GM21528 (cell line): ENCODE data around the gene ENTPD6.
"Not testable (repeated sequence)": the region's sequence is repeated elsewhere in the genome, so short reads cannot be mapped to it uniquely, and the experiment has no call there.

Experiments used
- ATAC-seq: cut with Tn5 transposase; IDR thresholded peaks from one replicate; pipeline ENCODE4 v1.9.1; 2021; ENCODE audit warnings: mild to moderate bottlenecking, moderate library complexity; ENCODE audit not compliant: unreplicated experiment, low FRiP score

Gene ENTPD6

DNA sequence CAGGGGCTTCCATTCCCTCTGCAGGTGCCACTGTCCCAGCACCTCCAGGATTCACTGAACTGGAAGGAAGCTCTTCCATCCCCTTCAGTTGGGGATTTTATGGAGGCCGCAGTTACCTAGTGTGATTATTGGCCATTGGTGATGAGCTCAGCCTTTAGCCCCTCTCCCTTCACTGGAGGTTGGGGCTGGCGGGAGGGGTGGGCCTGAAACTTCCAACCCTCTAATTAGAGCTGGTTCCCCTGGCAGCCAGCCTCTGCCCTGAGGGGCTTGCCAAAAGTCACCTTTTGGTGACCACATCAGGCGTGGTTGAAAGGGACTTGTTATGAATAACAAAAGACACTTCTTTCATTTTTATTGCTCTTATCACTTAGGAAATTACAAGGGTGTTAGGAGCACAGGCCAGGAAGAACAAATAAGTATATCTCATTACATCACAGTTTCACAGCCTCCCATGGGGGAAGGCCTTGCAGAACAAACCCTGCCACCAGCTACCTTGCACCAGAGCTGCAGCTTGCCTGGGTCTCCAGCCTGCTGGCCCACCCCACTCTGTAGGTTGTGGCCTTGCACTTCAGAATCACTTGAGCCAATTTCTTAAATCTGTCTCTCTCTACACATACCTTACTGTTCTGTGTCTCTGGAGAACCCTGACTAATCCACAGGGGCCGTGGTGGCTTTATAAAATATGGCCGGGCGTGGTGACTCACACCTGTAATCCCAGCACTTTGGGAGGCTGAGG lies 57.3 kb downstream of the ENTPD6 start:
- ATAC-seq = no peak

- no peak for ATAC-seq
Observed at GRCh38 chr20:25253606-25254275, 58.2 kb downstream of the ENTPD6 start.

GRCh38 chr20:25254571-25254970 lies 59.1 kb downstream of the ENTPD6 start:
- ATAC-seq = no peak

DNA sequence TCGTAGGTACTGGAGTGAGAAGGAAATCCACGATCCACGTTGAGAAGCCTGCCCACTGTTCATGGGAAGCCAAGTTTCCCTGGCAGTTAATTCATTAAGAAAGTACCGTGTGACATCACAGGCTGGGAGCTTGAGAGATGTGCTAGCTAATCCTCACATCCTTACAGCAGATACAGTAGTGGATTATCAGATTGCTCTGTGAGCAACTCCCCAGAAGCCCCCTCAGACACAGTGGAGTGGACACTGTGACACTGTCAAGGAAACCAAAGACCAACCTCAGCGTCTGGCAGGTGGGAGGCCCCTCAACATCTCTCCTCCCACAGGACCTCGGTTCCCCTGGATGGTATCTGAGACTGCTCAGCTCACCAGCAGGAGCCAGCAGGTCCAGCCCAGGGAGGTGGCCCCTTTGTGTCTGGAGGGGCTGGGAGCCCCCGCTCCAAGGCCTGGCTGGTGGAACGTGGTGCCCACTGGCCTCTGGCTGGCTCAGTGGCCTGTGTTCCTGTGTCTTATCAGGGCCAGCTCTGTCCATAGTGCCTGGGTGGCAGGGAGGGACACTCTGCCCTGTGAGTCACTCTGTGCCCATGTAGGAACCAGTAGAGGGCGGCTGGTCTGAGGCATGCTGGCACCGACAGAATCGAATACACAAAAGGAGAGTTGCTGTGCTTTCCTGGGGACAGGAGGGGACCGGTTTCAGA lies 59.6 kb downstream of the ENTPD6 start:
- no peak for ATAC-seq

DNA sequence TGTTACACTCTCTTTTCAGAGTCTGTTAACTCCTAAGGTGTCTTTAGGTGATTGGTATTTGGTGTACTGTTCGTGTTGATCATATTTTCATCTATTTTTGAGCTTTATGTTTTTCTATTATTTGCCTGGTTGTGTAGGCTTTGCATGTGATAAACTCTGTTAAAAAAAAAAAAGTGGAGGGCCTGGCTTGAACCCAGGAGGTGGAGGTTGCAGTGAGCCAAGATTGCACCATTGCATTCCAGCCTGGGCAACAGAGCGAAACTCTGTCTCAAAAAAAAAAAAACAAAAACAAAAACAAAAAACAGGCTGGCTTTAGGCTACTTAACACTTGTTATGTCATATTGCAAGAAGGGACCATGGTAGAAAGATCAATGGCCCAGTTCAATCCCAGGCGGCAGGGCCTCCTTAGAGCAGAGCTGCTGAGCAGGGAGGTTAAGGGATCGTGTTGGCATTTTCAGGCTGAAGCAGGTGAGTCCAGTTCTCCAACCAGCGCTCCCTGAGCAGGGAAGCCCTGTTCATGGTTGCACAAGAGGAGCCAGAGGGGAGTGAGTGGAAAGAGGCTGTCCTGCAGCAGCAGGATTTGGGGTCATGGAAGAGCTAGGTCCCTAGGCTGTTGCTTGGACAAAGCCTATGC lies 60.8 kb downstream of the ENTPD6 start:
- ATAC-seq = no peak

DNA sequence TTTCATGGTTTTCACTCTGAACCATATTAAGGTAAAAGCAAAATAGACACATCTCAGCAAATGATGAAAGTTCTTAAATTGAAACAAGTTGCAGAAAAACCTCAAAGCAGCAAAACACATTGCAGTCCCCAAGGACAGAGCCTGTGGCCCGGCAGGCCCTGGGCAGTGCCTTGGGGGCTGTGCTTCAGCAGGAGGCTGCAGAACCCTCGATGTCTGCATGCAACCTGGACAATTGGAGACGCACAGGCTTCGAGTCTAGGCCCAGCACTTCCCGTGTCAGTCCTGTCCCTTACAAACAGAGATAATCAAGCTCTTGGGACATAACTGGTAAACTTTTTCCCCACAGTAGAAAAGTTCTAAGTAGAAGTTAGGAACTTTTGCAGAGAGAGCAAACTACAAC lies 61.6 kb downstream of the ENTPD6 start:
- ATAC-seq = no peak

DNA sequence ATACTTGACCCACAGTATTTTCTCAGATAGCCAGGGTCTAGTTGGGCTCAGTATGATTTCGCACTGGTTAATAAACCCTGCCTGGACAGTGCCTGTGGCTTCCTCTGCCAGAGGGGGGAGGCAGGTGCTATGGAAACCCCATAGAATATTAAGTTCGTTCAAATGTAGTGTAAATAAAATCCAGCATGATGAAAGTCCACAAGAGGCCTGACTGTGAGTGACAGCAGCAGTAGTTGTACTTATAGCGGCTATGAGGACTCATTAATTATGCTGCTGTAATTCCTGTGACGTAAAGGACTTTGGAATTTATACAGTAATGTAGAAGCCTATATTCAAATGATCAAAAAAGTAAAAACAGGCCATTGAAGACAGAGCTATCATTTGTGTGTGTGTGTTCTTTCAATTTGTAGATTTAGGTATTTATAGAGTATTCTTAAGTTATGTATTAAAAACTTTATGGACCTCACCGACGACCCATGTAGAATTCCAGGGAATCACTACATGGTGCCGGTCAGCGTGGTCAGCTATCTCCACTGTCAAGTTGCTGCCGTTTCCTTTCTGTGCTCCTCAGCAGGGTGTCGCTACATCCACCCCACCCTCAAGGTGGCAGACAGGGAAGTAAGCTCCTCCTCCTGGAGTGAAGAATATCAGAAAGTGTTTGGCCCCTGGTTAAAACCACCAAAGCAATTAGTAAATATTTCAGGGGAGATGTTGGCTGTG lies 62.4 kb downstream of the ENTPD6 start:
- ATAC-seq = no peak

- no peak for ATAC-seq
Observed at GRCh38 chr20:25258476-25258805, 62.9 kb downstream of the ENTPD6 start.

- ATAC-seq = no peak
Observed at GRCh38 chr20:25258828-25259227, 63.3 kb downstream of the ENTPD6 start.

DNA sequence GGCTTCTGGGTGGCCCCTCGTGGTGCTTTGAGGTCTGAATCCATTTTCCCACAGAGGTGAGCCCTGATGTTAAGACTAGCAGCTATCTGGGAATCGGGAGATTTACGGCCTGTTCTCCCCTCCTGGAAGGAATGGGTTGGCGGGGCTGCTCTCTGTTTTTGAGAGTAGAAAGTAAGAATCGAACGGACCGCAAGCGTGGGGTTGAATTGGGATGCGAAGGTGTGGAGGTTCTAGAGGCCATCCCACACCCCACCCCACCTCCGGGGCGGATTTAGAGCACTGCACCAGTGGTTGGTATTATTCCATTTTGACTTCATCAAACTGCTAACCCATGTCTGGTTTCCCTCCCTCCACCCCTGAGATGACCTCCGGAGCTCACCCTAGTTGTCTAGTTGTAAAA lies 63.8 kb downstream of the ENTPD6 start:
- ATAC-seq = no peak

DNA sequence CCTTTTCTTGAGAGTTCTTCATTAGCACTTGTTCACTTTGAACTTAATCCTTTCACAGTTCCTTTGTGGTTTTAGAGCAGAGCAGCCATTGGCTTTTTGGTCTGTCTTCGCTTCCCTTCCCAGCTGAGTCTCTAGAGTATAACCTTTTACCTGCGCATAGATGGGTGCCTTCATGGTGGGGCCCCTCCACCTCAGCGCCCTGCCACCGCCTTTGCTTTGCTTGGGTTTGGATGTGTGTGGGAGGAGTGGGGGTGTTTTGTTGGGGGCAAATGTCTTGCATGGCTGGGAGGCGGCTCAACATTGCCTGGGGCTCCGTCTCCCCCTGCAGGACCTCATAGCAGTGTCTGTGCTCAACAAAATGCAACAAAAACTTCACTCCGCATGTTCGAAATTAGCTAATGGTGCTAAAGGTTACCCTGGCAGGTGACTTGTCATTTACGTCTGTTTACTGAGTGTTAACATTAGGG lies 64.3 kb downstream of the ENTPD6 start:
- ATAC-seq = no peak

- not testable (repeated sequence) for ATAC-seq
Observed at GRCh38 chr20:25260770-25261437, 65.4 kb downstream of the ENTPD6 start.

DNA sequence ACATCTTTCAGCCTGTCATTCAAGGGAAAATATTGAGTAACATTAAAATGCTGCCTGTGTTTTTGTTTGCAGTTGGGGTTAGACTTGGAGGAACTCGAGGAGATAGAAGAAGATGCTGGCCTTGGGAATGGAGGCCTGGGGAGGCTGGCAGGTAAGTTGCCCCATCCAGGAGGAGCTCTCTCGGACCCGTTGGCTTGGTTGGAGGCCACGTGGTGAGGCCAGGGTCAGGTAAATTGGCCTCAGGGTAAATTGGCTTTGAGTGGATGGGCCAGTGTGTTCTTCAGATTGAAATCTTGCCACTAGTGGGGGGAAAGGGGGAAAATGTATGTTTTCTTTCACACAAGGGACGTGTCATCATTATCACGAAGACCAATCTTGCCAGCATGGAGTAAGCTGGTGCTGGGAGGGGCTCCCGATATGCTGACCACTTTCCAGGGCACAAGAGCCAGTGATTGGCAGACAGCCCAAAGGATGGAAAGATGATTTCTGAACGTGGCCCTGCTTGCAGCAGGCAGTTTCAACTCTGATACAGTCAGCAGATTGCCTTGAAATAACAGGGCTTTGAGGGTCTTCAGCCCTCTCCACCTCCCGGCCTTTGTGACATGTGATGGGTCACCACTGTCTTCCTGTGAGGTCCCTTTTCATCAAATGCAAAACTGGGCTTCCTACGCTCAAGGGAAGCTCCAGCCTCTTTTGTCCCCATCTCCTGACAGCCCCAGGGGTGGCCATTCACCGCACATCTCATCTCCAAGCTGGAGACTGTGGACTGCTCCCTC lies 73.7 kb downstream of the ENTPD6 start:
- ATAC-seq = no peak

GRCh38 chr20:25269833-25270170 lies 74.3 kb downstream of the ENTPD6 start:
- no peak for ATAC-seq

GRCh38 chr20:25270829-25271251 lies 75.3 kb downstream of the ENTPD6 start:
- ATAC-seq = no peak

- no peak for ATAC-seq
Observed at GRCh38 chr20:25271486-25272222, 76.1 kb downstream of the ENTPD6 start.

GRCh38 chr20:25272223-25273000 lies 76.9 kb downstream of the ENTPD6 start:
- no peak for ATAC-seq

DNA sequence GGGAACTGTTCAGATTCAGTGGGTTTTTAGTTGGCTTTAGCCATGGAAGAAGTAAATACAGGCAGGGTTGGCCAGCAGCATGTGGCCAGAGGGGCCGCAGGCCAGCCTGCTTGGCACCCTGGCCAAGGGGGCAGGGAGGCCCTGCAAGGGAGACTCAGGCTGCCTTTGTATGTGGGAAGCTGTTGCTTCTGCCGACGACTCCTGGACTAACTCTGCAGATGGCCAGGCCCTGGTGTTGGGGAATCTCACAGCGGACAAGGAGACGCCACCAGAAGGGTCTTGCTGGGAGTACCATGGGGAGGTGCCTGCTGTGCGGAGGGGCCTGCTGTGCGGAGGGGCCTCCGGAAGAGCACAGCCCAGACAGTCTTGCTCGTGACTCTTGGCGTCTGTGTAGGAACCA lies 77.5 kb downstream of the ENTPD6 start:
- no peak for ATAC-seq
